Measurements from ENCODE around the gene MUS81. TPM values are rescaled to one million over a fixed set of nuclear protein-coding genes. Genes with fewer than 3 reads are reported as not detected.

Gene MUS81
- total RNA-seq, 1 donor from 2014 or later, result 47.6 TPM

GRCh38 chr11:65872586-65873317 lies 12.5 kb downstream of the MUS81 start, which contains the start of gene EFEMP2:
Gene EFEMP2, minus strand, starts transcription at chr11:65872800. Its CDS starts 446 bp downstream, at chr11:65872354.
- DNase-seq (ENCODE audit: low read depth), result peak; percentile 48

GRCh38 chr11:65873318-65874156 lies 13.3 kb downstream of the MUS81 start:
- DNase-seq (ENCODE audit: low read depth), result peak; percentile 94

GRCh38 chr11:65879617-65880016 lies 19.4 kb downstream of the MUS81 start, which contains the start of gene CTSW:
Gene CTSW, plus strand, starts transcription at chr11:65879837. Its CDS starts 18 bp downstream, at chr11:65879855.
- DNase-seq (ENCODE audit: low read depth), result no peak

DNA sequence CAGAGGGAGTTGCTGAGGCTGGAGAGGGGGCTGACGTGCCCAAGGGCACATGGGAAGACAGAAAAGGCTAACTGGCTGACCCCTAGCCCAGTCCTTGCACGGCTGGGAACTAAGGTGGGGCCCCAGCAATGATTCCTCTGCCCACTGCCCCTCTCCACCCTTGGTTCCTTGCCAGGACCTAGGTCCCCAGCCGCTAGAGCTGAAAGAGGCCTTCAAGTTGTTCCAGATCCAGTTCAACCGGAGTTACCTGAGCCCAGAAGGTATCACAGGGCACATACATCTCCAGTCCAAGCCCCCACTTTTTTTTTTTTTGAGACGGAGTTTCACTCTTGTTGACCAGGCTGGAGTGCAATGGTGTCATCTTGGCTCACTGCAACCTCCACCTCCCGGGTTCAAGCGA lies 19.8 kb downstream of the MUS81 start:
- no peak for DNase-seq (ENCODE audit: low read depth)

- no peak for DNase-seq (ENCODE audit: low read depth)
Measured at GRCh38 chr11:65880844-65881421, 20.7 kb downstream of the MUS81 start.

DNA sequence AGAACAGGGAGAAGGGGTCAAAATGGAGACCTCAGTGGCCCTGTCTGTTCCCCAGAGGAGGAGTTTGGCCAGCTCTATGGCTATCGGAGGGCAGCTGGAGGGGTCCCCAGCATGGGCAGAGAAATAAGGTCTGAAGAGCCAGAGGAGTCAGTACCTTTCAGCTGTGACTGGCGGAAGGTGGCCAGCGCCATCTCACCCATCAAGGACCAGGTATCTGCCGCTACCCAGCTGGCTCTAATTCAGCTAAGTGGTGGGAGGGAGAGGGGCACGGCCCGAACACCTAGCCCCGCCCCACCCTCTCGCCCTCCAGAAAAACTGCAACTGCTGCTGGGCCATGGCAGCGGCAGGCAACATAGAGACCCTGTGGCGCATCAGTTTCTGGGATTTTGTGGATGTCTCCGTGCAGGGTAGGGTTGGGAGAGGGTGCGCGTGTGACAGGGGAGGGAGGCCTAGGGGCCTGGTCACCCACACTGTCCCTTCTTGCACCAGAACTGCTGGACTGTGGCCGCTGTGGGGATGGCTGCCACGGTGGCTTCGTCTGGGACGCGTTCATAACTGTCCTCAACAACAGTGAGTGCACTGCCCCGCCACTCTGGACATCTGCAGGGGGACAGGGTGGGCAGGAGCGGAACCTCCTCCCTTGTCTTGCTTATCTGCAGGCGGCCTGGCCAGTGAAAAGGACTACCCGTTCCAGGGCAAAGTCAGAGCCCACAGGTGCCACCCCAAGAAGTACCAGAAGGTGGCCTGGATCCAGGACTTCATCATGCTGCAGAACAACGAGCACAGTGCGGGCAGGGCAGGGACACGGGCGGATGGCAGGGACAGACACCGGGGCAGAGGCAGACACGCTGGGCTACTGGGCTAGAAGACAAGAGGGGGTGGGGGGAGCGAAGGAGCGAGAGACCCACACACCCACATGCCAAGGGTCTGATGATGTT lies 22.2 kb downstream of the MUS81 start:
- no peak for DNase-seq (ENCODE audit: low read depth)

DNA sequence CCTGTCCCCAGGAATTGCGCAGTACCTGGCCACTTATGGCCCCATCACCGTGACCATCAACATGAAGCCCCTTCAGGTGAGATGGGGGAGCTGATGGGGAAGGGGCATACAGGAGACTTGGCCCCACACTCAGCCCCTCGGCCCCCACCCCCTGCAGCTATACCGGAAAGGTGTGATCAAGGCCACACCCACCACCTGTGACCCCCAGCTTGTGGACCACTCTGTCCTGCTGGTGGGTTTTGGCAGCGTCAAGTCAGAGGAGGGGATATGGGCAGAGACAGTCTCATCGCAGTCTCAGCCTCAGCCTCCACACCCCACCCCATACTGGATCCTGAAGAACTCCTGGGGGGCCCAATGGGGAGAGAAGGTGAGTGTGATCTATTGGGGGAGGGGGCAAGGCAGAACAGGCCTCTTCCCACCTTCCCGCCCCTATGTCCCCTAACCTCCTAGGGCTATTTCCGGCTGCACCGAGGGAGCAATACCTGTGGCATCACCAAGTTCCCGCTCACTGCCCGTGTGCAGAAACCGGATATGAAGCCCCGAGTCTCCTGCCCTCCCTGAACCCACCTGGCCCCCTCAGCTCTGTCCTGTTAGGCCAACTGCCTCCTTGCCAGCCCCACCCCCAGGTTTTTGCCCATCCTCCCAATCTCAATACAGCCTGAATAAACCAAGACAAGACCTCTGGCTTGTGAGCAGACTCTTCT lies 23.0 kb downstream of the MUS81 start:
- DNase-seq (ENCODE audit: low read depth), result no peak

- no peak for DNase-seq (ENCODE audit: low read depth)
Measured at GRCh38 chr11:65883786-65884715, 23.8 kb downstream of the MUS81 start.

DNA sequence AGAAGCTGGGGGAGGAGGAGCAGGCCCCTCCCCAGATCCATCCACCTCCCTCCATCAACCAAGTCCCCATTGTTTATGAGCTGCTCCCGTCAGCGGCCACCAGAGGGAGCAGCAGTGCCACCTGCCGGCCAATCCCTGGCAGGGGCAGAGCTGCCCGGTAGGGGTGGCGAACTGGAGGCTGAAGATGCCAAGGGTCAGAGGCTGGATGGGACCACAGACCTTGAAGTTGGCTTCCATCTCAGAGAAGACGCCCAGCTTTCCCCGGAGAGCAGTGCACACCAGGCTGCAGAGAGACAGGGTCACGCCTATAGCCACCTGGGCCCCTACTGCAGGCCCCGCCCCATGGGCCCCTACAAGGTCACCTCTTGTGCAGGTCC lies 24.5 kb downstream of the MUS81 start:
- DNase-seq (ENCODE audit: low read depth), result peak; percentile 78

- DNase-seq (ENCODE audit: low read depth), result no peak
Measured at GRCh38 chr11:65885231-65885630, 25.0 kb downstream of the MUS81 start.

- no peak for DNase-seq (ENCODE audit: low read depth)
Measured at GRCh38 chr11:65885808-65886536, 25.7 kb downstream of the MUS81 start.

DNA sequence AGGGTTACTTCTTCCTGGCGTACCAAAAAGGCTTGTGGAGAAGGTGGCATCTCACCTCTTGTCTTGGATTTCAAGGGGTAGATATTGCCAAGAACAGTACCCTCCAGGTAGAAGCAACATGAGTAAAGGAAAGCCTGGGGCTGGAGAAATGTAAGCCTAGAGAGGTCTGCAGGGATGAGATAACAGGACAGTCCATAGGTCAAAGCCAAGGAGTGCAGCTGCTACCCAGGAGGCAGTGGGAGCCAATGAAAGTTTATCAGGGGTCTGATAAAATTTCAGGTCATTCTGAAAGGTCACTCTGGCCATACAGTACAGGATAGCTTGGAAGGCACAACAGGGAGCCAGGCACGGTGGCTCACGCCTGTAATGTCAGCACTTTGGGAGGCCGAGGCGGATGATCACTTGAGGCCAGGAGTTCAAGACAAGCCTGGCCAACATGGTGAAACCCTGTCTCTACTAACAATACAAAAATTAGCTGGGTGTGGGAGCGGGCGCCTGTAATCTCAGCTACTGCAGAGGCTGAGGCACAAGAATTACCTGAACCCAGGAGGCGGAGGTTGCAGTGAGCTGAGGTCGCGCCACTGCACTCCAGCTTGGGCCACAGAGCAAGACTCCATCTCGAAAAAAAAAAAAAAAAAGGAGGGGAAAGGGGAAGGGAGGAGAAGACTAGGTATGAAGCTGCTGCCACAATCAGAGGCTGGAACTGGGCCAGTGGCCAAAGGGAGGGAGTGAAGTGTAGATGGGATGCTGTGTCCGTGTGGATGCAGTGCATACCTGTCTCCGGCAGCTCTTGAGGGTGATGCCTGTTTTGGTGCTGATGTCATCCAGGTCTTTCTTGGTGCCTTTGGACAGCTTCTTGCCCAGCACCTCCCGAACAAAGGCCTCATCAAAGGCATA lies 26.8 kb downstream of the MUS81 start:
- no peak for DNase-seq (ENCODE audit: low read depth)

- no peak for DNase-seq (ENCODE audit: low read depth)
Measured at GRCh38 chr11:65887723-65888162, 27.5 kb downstream of the MUS81 start.

DNA sequence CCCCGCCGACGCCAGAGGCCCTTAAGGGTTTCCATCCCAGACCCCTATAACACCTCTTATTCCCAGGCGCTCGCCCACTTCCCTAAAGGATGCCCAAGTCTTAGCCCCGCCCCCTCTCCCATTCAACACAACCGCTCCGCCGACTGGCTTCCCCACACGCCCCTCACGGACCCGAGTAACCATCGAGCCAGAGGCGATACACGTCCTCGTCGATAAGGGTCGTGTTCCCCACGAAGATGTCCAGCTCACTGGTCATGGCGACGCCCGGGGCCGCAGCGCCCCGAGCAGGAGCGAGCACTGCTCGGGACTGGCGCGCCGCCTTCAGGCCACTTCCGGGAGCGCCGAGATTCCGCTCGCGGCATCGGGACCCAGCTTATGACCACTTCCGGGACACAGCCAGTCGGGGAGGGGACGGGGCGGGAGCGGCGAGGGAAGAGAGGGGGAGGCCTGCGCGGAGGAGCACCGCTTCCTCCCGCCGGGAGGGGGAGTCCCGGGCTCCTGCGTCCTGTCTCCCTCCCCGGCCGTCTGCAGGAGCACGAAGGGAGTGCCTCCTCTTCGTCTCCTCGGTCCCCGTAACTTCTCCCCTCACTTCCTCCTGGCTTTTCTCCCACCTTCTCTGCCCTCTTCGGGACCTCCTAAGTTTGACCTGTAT lies 28.1 kb downstream of the MUS81 start, which contains the start of gene FIBP:
TSS of gene FIBP (minus strand) at position 309 of the 652 bp plus-strand sequence. CDS start at position 256, 53 bp downstream.
- DNase-seq (ENCODE audit: low read depth), result peak; percentile 97

DNA sequence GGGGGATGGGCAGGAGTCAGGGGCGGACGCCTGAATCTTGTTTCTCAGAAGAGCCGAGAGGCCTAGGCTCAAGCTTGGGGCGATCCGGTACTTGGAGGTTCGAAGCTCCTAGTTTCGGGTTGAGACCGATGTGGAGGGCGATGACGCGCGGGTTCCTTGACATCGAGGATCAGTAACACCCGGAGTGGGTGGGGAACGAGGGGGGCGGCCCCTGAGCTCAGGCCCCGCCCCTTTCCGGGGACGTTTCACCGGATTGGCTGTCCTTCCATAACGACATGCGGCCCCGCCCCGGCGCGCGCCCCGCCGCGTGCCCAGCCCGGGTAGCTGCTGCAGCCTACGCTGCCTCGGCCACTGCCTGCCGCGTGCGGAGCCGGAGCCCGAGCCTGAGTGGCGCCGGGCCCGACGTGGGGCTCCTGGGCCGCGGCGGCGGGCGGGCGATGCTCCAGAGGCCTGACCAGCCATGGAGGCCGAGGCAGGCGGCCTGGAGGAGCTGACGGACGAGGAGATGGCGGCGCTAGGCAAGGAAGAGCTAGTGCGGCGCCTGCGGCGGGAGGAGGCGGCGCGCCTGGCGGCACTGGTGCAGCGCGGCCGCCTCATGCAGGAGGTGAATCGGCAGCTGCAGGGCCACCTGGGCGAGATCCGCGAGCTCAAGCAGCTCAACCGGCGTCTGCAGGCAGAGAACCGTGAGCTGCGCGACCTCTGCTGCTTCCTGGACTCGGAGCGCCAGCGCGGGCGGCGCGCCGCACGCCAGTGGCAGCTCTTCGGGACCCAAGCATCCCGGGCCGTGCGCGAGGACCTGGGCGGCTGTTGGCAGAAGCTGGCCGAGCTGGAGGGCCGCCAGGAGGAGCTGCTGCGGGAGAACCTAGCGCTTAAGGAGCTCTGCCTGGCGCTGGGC lies 30.3 kb downstream of the MUS81 start, which contains the start of gene CCDC85B:
TSS of gene CCDC85B (plus strand) at position 350 of the 895 bp plus-strand sequence. CDS start at position 461, 111 bp downstream.
- DNase-seq (ENCODE audit: low read depth), result peak; percentile 95
